Ishikawa (cell line): Measurements from ENCODE around the gene GSTM4.

Experiments
- CEBPB ChIP-seq: IDR thresholded peaks from 2 replicates; pipeline ENCODE4 v1.6.1; 2012
- CREB1 ChIP-seq: IDR thresholded peaks from 2 replicates; pipeline ENCODE4 v1.6.1; 2012; ENCODE audit warnings: low read depth
- EGR1 ChIP-seq: IDR thresholded peaks from 2 replicates; pipeline ENCODE4 v1.6.1; 2012
- EP300 ChIP-seq: IDR thresholded peaks from 2 replicates; pipeline ENCODE4 v1.6.1; 2012; ENCODE audit warnings: borderline replicate concordance
- FOXM1 ChIP-seq: IDR thresholded peaks from 2 replicates; pipeline ENCODE4 v1.6.1; 2012; ENCODE audit warnings: low read depth, borderline replicate concordance
- MAX ChIP-seq: IDR thresholded peaks from 2 replicates; pipeline ENCODE4 v1.6.1; 2012
- NFIC ChIP-seq: IDR thresholded peaks from 2 replicates; pipeline ENCODE4 v1.6.1; 2012
- RAD21 ChIP-seq: IDR thresholded peaks from 2 replicates; pipeline ENCODE4 v1.6.1; 2012; ENCODE audit warnings: low read depth
- REST ChIP-seq: IDR thresholded peaks from 2 replicates; pipeline ENCODE4 v1.6.1; 2012; ENCODE audit warnings: low read depth, mild to moderate bottlenecking
- TAF1 ChIP-seq: IDR thresholded peaks from 2 replicates; pipeline ENCODE4 v1.6.1; 2012; ENCODE audit warnings: low read depth, mild to moderate bottlenecking
- TCF12 ChIP-seq: IDR thresholded peaks from 2 replicates; pipeline ENCODE4 v1.6.1; 2012; ENCODE audit warnings: low read depth
- TEAD4 ChIP-seq: IDR thresholded peaks from 2 replicates; pipeline ENCODE4 v1.6.1; 2012
- YY1 ChIP-seq: IDR thresholded peaks from 2 replicates; pipeline ENCODE4 v1.6.1; 2012; ENCODE audit warnings: low read depth
- ZBTB7A ChIP-seq: IDR thresholded peaks from 2 replicates; pipeline ENCODE4 v1.6.1; 2012; ENCODE audit warnings: low read depth
- TF ChIP-seq, protein P1 (sequence below): IDR thresholded peaks from 2 replicates; pipeline ENCODE4 v1.6.1; 2012

GSTM4 gene

GRCh38 chr1:109622895-109623294, 33.0 kb upstream of the GSTM4 start:
- TF ChIP-seq, protein P1, sequence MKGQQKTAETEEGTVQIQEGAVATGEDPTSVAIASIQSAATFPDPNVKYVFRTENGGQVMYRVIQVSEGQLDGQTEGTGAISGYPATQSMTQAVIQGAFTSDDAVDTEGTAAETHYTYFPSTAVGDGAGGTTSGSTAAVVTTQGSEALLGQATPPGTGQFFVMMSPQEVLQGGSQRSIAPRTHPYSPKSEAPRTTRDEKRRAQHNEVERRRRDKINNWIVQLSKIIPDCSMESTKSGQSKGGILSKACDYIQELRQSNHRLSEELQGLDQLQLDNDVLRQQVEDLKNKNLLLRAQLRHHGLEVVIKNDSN: no peak
- TF ChIP-seq RAD21: no peak
- no peak for TF ChIP-seq YY1
- no peak for TF ChIP-seq EGR1
- TF ChIP-seq MAX: no peak
- no peak for TF ChIP-seq REST

DNA sequence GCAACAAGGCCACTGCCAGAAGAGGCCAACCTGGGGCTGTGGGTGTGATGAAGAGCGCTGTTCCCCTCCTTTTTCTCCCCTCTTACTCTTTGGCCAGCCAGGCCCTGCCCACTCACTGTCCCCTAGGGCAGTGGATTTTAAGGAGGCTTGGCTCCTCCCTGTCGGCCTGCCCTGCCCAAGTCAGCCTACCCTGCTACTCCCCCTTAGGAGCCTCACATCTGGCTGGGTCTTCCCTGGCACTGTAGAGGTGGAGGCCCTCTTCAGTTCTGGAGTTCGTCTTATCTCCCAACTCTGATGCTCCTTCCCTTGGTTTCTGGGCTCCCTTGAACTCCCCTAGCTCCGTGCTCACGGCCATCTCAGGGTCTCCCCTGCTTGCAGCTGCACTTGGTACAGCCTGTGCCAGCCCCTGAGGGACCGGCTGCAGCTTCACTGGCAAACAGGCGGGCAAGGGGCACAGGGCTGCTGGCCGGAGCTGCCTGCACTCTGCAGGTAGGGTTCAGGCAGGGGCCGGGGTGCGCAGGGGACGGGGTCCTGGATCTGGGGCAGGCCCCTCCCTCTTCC, 32.2 kb upstream of the GSTM4 start:
- no peak for TF ChIP-seq TEAD4
- no peak for TF ChIP-seq EGR1

DNA sequence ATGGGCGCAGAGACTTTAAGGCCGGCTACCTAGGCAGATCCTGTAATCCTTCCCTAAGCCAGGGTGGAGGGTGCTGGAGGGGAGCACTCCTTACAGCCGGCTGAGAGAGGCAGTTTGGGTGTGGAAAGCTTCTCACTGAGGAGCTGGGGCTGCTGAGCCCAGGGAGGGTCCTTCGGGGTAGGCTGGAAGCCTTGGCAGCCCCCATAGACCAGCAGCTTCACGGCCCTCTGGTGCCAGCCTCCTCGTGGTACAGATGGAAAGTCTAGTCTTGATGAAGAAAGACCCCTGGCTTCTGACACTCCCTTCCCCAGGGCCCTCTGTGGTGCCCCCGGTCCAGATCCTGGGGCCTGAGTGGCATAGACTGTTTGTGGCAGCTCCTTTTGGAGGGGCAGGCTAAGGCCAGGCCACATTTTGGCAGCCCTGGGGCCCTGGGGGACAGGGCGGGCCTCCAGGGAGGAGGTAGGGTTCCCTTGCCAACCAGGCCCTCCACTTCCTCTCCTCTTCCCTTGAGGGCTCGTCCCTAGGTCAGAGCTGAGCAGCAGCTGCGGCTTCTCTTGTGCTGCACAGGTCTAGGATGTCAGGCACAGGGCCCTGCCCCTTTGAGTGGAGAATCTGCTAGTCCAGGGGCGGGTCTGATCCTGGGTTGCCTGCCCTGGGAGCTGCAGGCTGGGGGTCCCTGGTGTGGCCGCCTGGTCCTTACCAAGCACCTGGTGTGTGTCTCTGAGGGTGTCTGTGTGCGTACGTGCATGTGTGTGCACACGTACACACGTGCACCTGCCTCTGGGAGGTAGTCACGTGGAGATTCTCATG, 31.5 kb upstream of the GSTM4 start:
- TF ChIP-seq EP300: no peak
- no peak for TF ChIP-seq TCF12
- TF ChIP-seq REST: no peak
- TF ChIP-seq RAD21: no peak
- TF ChIP-seq CREB1: no peak
- TF ChIP-seq FOXM1: no peak
- TF ChIP-seq ZBTB7A: no peak
- no peak for TF ChIP-seq MAX
- TF ChIP-seq CEBPB: no peak
- no peak for TF ChIP-seq NFIC

DNA sequence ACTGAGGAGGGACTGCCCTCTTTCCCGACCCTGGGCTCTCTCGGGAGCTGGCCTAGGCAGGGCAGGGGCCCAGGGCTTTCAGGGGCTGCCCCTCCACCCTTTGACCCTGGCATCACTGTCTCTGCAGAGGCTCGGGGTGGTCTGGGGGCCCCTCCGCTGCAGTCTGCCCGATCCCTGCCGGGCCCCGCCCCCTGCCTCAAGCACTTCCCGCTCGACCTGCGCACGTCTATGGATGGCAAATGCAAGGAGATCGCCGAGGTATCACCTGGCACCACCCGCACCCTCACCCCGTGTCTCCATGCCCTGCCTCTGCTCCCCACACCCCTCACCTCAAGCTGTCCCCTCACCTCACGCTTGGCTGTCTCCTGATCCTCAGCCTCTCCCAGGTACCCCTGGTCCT, 30.7 kb upstream of the GSTM4 start:
- TF ChIP-seq ZBTB7A: no peak
- no peak for TF ChIP-seq CREB1
- TF ChIP-seq RAD21: no peak
- TF ChIP-seq TEAD4: no peak
- no peak for TF ChIP-seq FOXM1
- TF ChIP-seq MAX: no peak
- no peak for TF ChIP-seq YY1
- TF ChIP-seq, protein P1: no peak
- TF ChIP-seq TCF12: no peak
- no peak for TF ChIP-seq EP300
- no peak for TF ChIP-seq REST
- no peak for TF ChIP-seq CEBPB
- TF ChIP-seq TAF1: no peak
- TF ChIP-seq EGR1: no peak
- no peak for TF ChIP-seq NFIC
